Measurements from ENCODE around the gene PMF1.
"Not testable (repeated sequence)": the region's sequence is repeated elsewhere in the genome, so short reads cannot be mapped to it uniquely, and the experiment has no call there.

The PMF1 gene
- total RNA-seq: 3.1 to 10.8 (median 7.4) reads per million in 18 experiments

- DNase-seq: peak; percentile 97
Measured at GRCh38 chr1:156212833-156213643, at the start of gene PMF1. TSS of gene PMF1 (plus strand) at chr1:156213007. CDS start at chr1:156213016, 9 bp downstream.

DNA sequence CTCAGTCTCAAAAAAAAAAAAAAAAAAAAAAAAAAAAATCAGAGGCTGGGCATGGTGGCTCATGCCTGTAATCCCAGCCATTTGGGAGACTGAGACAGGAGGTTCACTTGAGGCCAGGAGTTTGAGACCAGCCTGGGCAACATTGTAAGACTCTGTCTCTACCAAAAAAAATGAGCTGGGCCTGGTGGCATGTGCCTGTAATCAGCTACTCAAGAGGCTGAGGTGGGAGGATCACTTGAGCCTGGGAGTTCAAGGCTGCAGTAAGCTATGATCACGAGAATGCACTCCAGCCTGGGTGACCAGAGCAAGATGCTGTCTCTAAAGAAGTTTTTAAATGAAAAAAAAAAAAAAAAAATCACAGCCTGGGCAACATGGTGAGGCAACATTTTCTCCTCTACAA, 49.1 kb upstream of the PMF1 start:
- DNase-seq: no peak

- DNase-seq: no peak
Measured at GRCh38 chr1:156164125-156164831, 48.5 kb upstream of the PMF1 start.

GRCh38 chr1:156165083-156165482, 47.7 kb upstream of the PMF1 start:
- peak in 1 of 2 donors; percentile 63 for DNase-seq

DNA sequence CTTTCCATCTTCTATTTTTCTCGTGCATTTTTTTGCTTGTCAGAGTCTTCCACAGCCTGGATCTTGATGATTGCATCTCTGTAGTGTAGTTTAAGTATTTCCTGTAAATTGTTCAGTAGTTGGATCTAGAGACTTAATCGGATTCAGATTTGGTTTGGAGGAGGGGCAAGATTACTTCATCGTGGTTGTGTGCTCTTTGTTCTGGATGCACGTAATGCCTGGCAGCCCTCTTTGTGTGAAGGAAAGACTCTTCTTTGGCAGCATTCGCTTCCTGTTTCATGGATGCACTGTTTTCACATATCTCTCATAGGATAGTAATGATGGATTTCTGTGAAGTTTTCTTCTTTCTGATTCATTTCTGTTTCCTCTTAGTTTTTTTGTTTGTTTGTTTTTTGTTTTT, 45.3 kb upstream of the PMF1 start:
- no peak for DNase-seq

DNA sequence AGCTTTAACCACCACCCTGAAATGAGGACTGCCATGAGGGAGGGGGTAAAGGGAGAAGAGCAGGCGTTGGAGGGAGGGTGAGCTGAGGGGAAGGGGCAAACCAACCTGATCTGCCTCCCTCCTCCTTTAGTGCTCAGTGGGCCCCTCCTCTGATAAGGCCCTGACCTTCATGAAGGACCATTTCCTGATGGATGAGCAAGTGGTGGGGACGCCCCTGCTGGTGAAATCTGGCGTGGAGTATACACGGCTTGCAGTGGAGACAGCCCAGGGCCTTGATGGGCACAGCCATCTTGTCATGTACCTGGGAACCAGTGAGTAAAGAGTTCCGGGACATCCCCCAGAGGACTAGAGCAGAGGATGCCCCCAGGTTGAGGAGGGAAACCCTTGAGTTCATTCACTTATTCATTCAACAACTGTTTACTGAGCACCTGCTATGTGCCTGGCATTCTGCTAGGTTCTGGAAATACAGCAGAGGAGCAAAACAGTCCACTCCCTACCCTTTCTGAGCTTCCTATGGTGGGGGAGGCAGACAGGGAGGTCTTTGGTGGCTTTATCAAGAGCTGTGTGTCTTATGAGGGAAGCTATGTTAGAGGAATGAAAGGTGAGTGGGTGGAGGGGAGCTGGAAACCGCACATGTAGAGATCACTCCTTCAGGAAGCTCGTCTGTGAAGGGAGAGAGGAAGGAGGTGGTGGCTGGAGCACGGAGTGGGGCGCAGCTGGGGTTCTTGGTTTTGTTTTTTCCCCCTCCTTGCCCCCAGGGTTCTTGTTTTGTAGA, 39.9 kb upstream of the PMF1 start:
- DNase-seq: no peak

GRCh38 chr1:156176610-156177210, 36.1 kb upstream of the PMF1 start:
- DNase-seq: no peak

- DNase-seq: no peak
Measured at GRCh38 chr1:156177919-156178654, 34.7 kb upstream of the PMF1 start.

GRCh38 chr1:156180471-156180870, 32.3 kb upstream of the PMF1 start:
- DNase-seq: no peak

DNA sequence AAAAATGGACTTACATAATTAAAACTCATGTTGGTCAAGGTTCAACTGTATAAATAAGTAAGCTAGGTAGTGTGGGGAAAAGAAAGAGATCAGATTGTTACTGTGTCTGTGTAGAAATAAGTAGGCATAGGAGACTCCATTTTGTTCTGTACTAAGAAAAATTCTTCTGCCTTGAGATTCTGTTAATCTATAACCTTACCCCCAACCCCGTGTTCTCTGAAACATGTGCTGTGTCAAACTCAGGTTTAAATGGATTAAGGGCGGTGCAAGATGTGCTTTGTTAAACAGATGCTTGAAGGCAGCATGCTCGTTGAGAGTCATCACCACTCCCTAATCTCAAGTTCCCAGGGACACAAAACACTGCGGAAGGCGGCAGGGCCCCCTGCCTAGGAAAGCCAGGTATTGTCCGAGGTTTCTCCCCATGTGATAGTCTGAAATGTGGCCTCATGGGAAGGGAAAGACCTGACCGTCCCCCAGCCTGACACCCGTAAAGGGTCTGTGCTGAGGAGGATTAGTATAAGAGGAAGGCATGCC, 31.3 kb upstream of the PMF1 start:
- DNase-seq: not testable (repeated sequence)

DNA sequence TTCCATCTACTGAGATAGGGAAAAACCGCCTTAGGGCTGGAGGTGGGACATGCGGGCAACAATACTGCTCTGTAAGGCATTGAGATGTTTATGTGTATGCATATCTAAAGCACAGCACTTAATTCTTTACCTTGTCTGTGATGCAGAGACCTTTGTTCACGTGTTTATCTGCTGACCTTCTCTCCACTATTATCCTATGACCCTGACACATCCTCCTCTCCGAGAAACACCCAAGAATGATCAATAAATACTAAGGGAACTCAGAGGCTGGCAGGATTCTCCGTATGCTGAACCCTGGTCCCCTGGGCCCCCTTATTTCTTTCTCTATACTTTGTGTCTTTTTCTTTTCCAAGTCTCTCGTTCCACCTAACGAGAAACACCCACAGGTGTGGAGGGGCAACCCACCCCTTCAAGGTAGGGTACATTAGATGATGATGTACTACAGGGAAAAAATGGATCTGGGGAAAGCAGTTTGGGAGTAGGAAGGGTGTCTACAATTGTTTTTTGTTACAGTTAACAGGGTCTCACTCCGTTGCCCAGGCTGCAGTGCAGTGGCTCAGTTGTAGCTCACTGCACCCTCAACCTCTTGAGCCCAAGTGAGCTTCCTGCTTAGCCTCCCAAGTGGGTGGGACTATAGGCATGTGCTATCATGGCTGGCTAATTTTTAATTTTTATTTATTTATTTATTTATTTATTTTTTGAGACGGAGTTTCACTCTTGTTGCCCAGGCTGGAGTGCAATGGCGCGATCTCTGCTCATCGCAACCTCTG, 30.6 kb upstream of the PMF1 start:
- not testable (repeated sequence) for DNase-seq

GRCh38 chr1:156186347-156187177, 26.2 kb upstream of the PMF1 start:
- peak in 1 of 2 donors; percentile 11 for DNase-seq

GRCh38 chr1:156190265-156190664, 22.5 kb upstream of the PMF1 start:
- not testable (repeated sequence) for DNase-seq

- DNase-seq: peak; percentile 4 to 7
Measured at GRCh38 chr1:156191292-156191964, 21.4 kb upstream of the PMF1 start.

DNA sequence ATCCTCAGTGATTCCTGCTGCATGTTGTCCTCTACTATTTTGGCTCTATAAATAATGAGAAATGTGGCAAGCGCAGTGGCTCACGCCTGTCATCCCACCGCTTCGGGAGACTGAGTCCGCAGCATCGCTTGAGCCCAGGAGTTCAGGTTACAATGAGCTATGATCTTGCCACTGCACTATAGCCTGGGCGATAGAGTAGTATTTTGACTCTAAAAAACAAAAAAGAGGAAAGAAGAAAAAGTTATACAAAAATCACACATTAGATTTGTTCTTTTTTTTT, 19.7 kb upstream of the PMF1 start:
- DNase-seq: no peak

DNA sequence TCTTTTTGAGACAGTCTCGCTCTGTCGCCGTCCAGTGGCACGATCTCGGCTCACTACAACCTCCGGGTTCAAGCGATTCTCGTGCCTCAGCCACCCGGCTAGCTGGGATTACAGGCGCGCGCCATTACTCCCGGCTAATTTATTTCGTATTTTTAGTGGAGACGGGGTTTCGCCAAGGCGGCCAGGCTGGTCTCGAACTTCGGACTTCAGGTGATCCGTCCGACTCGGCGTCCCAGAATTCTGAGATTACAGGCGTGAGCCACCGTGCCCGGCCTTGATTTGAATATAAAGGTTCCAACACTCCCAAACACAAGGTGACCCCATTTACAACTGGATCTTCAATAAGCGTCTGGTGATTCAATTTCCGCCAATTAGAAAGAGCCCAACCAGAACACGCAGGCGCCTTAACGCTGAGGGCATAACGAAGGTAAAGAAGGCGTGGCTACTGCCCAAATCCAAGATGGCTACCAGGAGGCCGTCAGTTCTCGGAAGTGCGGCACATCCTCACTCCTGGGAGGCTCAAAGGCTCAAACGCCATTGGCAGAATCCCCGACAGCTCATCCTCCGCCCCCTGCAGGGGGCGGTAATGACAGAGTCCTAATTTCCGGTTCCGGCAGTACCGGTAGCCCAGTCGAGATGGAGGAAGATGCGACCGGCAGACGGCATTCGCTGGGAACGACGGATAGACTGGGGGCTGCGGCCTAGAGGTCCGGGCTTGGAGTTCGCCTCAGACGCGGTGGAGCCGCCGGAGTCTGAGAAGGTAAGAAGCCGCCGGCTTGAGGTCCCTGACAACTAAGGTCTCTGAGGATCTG, 19.1 kb upstream of the PMF1 start, which contains the start of gene SLC25A44:
TSS of gene SLC25A44 (plus strand) at position 617 of the 812 bp plus-strand sequence. CDS start 5,744 bp downstream, outside the sequence.
- peak; percentile 99 to 100 for DNase-seq

DNA sequence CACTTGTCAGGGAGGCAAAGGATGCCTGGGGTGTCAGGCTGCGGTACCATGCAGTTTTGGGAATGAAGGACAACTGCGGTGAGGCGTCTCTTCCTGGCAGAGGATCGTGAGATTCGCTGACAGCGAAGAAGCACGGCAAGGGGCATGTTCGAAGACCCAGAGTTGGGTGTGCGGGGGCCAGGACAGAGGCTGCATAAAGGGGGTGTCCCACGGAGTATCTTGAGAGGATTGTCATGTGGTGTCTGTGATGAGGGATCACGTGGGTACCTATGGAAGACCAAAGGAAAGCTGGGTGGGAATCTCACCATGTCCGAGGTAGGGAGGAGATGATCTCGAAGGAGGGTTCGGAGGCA, 18.5 kb upstream of the PMF1 start:
- no peak for DNase-seq

- DNase-seq: no peak
Measured at GRCh38 chr1:156195853-156196252, 17.0 kb upstream of the PMF1 start.

DNA sequence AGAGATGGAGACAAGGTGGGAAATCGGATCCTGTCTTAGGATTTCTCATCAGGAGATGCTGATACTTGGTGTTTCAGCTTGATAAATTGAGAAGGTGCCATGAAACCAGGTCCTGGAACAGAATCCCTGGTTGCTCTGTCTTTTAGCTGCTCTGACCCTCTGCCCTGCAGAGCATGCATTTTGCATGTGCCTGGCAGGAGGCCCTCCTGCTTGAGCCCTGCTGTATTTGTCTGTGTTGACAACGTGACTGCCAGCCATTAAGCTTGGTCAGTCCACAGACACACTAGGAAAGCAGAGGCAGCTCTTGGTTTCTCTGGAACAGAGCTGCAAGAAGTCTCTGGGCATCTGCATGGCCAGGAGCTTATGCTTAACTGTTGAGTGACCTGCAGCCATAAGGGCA, 16.4 kb upstream of the PMF1 start:
- DNase-seq: no peak
